Measurements from ENCODE around the gene ZFYVE27.

DNA sequence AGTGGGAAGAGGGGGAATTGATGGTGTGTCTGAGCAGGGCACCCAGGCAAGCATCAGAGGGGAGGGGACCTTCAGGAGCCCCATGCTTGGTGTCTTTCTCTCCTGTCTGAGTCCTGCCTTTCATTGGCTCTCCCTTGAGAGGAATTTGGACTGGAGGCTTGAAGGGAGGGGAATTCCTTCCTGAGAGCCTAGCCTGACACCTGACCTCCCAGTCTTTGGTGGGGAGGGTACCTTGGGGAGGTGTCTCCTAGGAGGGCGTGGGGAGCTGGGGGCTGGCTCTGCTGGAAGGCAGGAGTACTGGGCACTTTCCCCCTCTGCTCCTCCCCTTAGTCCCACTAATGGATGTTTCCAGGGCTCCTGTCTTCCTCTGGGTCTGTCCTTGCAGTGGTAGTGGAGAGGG lies 36.2 kb downstream of the ZFYVE27 start:
- TF ChIP-seq, protein P1, sequence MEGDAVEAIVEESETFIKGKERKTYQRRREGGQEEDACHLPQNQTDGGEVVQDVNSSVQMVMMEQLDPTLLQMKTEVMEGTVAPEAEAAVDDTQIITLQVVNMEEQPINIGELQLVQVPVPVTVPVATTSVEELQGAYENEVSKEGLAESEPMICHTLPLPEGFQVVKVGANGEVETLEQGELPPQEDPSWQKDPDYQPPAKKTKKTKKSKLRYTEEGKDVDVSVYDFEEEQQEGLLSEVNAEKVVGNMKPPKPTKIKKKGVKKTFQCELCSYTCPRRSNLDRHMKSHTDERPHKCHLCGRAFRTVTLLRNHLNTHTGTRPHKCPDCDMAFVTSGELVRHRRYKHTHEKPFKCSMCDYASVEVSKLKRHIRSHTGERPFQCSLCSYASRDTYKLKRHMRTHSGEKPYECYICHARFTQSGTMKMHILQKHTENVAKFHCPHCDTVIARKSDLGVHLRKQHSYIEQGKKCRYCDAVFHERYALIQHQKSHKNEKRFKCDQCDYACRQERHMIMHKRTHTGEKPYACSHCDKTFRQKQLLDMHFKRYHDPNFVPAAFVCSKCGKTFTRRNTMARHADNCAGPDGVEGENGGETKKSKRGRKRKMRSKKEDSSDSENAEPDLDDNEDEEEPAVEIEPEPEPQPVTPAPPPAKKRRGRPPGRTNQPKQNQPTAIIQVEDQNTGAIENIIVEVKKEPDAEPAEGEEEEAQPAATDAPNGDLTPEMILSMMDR (IDR thresholded peaks at IDR 0.05), result no peak
- TF ChIP-seq POLR2A (IDR thresholded peaks at IDR 0.05) (no peak), EP300 (IDR thresholded peaks at IDR 0.05) (no peak)

Measured in stomach (tissue), 4 donors.